ENCODE data around the gene STIM2.

GRCh38 chr4:26945794-26946193, 85.2 kb downstream of the STIM2 start:
- no peak for TF ChIP-seq CTCF (IDR thresholded peaks at IDR 0.05; ENCODE audit: extremely low read depth in 1 of 2, insufficient read depth in 1 of 2, low read depth in 1 of 2, low read length in 2 of 2)
- no peak for TF ChIP-seq FOS (IDR thresholded peaks at IDR 0.05; ENCODE audit: borderline replicate concordance, insufficient read depth, low read length)
- TF ChIP-seq EZH2 (IDR thresholded peaks at IDR 0.05; ENCODE audit: borderline replicate concordance, low read depth, low read length, severe bottlenecking), result no peak
- TF ChIP-seq GATA2 (IDR thresholded peaks at IDR 0.05; ENCODE audit: insufficient read depth, insufficient read length, low read depth, low read length), result no peak
- no peak for TF ChIP-seq POLR2A (IDR thresholded peaks at IDR 0.05; ENCODE audit: low read depth, low read length)
- TF ChIP-seq POLR2AphosphoS5 (IDR thresholded peaks at IDR 0.05; ENCODE audit: insufficient read depth, low read depth, low read length), result no peak
- no peak for TF ChIP-seq MAX (IDR thresholded peaks at IDR 0.05; ENCODE audit: insufficient read depth, insufficient read length)
- TF ChIP-seq MYC (IDR thresholded peaks at IDR 0.05; ENCODE audit: low read depth, low read length), result no peak

Data from endothelial cell of umbilical vein (primary cell).